ENCODE measurements around the gene TP63.

The TP63 gene

GRCh38 chr3:189851682-189852081, 220.5 kb downstream of the TP63 start:
- no peak for DNase-seq (ENCODE audit: low read depth in 2 of 2, low spot score in 1 of 2)

GRCh38 chr3:189853906-189854305, 222.7 kb downstream of the TP63 start:
- DNase-seq (ENCODE audit: low read depth in 2 of 2, low spot score in 1 of 2) = no peak

- DNase-seq (ENCODE audit: low read depth in 2 of 2, low spot score in 1 of 2) = no peak
Observed at GRCh38 chr3:189860296-189860695, 229.1 kb downstream of the TP63 start.

DNA sequence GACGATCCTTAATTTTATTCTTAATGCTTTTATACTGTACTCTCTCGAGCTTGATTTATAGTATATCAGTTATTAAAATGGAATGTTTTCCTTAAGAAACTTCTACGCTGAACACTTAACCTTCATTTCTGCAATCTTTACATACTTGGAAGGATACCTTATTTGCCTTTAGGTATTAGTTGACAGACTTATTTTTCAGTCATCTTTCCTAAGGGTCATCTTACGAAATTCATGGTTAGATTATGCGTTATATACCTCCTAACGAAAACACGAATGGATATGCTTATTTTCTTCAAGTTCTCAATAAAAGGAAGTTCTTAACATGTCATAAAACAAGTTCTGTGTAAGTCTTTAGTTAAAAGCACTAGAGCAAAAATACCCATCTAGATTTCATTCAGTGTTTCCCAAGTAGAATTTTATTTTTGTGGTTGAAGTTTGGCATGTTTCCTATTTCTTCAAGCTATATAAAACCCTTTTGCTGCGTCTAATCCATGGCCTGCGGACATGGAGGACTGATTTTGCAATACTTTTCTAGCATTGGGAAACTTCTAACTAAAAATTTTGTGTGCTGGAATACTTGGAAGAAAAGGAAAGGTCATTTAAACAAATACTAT, 231.3 kb downstream of the TP63 start:
- DNase-seq (ENCODE audit: low read depth in 2 of 2, low spot score in 1 of 2) = no peak

DNA sequence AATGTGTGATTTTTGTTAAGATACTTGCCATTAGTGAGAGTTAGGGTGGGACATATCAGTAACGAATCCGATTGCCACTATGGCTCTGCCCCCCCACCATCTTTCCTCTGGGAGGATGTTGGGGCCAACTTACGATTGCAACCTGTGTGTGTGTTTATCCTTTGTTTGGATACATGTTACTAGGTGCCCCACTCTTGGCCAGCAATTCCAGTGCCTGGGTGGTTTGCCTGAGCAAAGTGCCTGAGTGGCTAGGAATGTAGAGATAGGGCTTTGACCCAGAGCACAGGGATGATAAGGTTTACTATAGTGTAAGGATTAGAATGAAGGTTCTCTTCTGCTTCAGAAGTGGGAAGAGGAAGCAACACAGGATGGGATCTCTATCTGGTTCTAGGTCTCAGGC, 231.8 kb downstream of the TP63 start:
- DNase-seq (ENCODE audit: low read depth in 2 of 2, low spot score in 1 of 2) = no peak

DNA sequence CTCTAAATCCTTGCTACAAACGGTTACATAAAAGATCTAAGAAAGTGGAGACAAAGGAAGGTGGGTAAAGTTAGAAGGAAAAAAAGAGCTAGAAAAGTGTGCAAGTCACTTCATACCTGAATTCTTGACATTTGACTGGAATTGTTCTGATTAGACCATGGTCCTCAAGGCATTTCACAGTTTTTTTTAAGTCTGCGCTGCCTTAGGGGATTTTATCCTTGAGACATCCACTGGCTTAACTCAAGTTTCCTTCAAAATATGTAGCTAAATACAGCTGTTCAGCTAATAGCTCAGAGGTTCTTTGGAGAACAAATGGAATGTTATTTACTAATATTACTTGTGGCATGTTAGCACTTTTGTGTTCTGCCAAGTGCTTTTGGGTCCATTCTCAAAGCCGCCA, 236.9 kb downstream of the TP63 start:
- DNase-seq (ENCODE audit: low read depth in 2 of 2, low spot score in 1 of 2) = no peak

GRCh38 chr3:189869165-189869564, 238.0 kb downstream of the TP63 start:
- DNase-seq (ENCODE audit: low read depth in 2 of 2, low spot score in 1 of 2) = no peak

DNA sequence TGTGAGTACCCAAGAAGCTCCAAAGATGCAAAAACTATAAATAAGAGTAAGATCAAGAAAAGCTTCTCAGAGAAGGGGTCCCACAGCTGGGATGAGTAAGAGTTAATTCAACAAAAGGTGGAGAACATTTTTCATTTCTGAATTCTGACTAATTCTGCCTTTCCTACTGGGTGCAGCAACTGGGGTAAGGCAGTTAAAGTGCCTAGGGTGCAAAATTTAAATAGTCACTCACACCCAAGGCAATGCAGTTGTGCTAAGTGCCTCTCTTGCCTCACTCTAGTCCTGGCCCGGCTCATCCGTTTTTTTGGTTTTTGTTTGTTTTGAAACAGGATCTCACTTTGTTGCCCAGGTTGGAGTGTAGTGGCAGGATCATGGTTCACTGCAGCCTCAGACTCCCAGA, 240.2 kb downstream of the TP63 start:
- DNase-seq (ENCODE audit: low read depth in 2 of 2, low spot score in 1 of 2) = no peak

DNA sequence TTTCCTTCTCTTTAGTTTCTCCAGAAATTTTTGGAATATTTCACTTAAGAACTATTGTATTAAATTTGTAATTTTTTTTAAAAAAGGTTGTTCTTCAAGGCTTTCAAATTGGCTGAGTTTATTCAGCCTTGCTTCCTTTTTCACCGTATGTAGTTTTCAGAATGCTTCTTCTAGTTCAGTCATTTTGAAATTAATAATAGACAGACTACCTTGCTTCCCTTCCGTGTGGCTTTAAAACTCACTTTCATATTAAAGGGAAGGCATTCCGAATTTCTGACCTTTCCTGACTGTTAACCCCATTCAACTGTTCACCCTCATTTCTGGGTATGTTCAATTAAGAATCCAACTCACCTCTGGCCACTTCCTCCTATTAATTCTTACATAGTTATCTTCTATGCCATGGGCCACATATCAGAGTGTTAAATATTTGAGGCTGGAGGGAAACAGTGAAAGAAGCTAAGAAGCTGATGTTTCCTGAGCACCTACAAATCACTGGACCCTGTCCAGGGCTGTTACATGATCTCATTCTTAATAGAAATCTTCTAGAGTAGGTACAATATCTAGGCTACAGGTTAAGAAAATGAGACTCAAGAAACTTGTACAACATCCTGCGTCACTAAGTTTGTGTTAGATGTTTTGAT, 252.0 kb downstream of the TP63 start:
- DNase-seq (ENCODE audit: low read depth in 2 of 2, low spot score in 1 of 2) = no peak

- no peak for DNase-seq (ENCODE audit: low read depth in 2 of 2, low spot score in 1 of 2)
Observed at GRCh38 chr3:189890496-189890895, 259.3 kb downstream of the TP63 start.

GRCh38 chr3:189896533-189896932, 265.3 kb downstream of the TP63 start:
- no peak for DNase-seq (ENCODE audit: low read depth in 2 of 2, low spot score in 1 of 2)

- no peak for DNase-seq (ENCODE audit: low read depth in 2 of 2, low spot score in 1 of 2)
Observed at GRCh38 chr3:189897406-189897805, 266.2 kb downstream of the TP63 start.

DNA sequence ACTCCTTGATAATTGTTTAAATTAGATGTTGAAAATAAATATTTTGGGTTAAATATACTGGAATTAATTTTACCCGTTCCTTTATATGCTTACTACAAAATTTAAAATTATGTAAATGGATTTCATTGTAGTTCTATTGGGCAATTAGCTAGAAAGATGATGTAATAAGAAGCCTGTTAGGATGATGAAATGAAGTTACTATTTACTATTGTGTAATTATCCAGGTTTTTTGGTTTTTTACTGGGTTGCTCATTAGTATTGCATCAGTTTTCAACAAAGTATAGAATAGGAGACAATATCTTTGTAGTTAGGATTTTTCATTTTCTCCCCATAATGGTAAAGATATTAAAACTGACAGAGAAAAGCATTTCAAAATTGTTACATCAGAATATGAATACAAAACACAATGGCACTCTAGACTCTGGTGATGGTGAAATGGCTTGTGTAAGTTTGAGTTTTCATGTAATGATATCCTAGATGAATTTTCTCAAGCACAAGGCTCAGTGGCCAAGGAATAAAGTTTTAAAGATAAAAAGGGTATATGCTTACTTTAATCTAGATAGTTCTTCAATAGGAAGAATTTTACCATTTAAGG, 267.5 kb downstream of the TP63 start:
- DNase-seq (ENCODE audit: low read depth in 2 of 2, low spot score in 1 of 2) = no peak

GRCh38 chr3:189899186-189899585, 268.0 kb downstream of the TP63 start:
- no peak for DNase-seq (ENCODE audit: low read depth in 2 of 2, low spot score in 1 of 2)

DNA sequence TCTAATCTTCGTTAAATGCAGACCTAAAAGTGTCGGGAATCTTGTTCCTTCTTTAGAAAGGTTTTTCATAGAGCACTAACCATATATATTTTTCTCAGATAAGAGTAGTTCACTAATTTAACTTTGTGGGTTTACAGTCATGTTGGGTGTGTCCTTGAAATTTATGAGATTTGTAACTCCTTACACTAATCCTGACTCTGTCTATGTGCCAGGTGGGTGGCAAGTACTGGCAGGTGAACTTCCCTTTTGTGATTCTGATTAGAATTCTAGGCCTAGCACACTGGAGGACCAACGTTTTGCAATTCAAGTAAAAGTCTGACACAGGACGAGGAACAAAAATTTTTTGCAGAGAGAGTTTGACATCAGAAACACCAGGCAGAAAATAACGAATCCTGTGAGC, 269.4 kb downstream of the TP63 start:
- DNase-seq (ENCODE audit: low read depth in 2 of 2, low spot score in 1 of 2) = no peak

- no peak for DNase-seq (ENCODE audit: low read depth in 2 of 2, low spot score in 1 of 2)
Observed at GRCh38 chr3:189901481-189901880, 270.3 kb downstream of the TP63 start.

DNA sequence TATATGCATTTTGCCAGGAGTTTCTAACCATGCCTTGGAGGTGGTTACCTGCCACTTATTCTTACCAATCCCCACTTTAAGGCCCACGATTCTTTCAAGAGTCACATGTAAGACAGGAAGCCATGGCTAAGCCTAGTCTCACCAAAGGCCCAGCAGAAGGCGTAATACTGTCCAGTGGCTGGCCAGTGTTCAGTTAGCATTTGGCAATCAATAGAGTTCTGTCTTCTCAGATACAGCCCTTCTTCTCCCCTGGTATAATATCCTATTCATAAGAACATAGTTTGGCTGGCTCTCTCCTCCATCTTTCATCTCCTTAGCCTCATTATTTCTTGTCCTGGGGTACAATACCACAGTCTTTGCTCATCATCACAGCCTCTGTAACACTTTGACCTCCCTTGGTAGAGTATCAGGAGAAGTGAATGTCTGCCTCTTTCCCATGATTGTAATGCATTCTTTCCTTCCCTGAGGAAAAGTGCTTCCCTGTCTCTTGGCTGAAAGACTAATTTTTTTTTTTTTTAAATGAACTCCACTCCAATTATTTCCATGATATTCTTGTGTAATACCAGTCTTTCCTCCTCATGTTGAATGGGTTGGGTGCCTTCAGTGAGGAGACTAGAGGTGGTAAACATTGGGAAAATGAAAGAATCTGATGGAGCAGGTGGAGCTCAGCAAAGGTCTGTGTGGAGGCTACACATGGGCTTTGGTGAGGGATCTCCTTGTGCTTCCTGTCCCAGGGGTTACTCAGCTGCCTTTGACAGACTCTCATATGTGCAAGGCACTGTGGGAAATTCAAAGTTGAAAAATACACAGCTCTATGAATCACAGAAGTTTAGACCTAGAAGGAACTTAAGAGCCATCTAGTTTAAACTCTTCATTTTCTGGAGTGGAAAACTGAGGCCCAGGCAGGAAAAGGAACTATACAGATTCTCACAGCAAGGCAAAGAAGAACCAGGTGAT, 271.3 kb downstream of the TP63 start:
- no peak for DNase-seq (ENCODE audit: low read depth in 2 of 2, low spot score in 1 of 2)

DNA sequence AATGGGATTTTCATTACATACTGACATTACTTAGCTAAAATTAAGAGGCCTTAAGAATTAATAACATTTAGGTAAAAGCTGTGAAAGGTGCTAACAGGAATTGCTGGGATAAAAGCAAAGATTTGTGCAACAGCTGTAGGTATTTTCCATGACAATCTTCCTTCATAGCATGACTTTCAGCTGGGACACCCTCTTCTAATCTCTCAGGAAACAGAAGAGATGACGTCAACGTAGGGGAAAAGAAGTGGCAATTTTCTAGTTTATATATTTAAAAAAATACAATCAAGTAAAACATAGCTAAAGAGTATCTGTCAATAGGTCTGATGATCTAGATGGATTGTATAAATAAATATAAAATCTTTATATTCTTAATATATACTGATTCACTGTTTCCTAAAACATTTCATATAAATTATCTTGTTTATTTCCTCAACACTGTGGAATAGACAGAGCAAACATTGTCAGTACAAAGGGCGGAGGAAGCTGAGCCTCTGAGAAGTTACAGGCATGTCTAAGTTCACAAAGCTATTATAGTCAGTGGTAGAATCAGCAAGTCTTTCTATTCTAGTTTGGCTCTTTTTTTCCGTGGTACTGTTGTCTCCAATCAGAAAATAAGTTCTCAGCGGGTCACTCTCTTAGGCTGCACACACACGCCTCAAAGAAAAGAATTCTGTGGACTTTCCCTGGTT, 272.5 kb downstream of the TP63 start:
- no peak for DNase-seq (ENCODE audit: low read depth in 2 of 2, low spot score in 1 of 2)

GRCh38 chr3:189907803-189908202, 276.6 kb downstream of the TP63 start:
- no peak for DNase-seq (ENCODE audit: low read depth in 2 of 2, low spot score in 1 of 2)

DNA sequence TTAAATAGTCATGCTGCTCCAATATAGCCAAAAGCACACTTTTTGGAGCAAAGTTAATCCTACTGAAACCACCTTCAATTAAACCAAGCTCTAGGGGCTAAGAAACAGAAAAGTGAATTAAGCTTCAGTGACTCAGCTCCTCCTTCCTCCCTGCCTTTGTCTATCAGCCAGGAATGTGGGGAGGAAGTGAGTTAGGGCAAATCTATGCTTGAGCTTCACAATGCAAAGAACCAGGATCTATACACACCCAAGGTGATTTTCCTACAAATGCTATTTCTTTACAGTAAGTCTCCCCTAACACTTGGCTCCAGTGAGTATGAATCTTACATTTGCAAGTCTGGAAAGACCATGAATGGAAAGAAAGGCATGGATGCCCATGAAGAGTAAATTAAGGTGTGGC, 277.5 kb downstream of the TP63 start:
- DNase-seq (ENCODE audit: low read depth in 2 of 2, low spot score in 1 of 2) = no peak

DNA sequence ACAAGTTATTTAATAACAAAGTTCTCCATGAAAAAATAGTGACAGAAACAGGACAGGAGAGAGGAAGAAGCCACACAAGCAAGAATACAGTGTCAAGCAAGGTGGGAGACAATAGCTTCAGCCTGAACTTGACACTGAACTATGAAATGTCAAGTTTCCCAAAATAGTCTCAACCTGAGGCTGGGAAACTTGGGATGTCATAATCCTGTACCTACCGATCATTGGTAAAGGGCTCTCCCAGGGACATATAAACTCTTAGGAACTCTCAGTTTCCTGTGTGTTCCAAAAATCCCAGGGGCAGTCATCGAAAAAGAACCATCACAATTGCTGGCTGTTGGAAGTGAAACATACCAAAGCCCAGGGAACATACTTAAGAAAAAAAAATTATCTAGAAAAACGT, 277.9 kb downstream of the TP63 start:
- no peak for DNase-seq (ENCODE audit: low read depth in 2 of 2, low spot score in 1 of 2)

Data from stimulated activated CD8-positive, alpha-beta memory T cell treated with anti-CD3 and anti-CD28 coated beads, Interleukin-4, amount 100 ng/mL, for 4 hours (primary cell).